ENCODE results near the gene KRT86.

Gene KRT86

DNA sequence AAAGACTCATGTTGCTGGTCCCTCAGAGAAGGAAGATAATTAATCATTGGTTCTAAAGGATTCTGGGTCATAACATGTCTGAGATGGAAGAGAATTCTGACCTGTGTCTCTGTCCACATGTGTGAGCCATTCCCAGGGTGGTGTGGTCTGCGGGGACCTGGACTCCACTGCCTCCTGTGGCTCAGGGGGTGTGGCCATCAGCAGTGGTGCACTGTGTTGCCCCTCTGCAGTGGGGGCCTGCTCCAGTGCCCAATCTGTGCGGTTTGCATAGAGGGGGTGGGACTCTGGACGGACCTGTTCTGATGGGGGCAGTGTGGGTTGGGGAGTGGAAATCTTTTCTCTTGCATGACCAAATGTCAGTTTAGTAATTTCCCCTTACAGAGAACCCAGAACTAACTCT is 79.3 kb downstream of the KRT86 start:
- Histone ChIP-seq H3K9me2 (ENCODE audit: low read depth, low read length) (no peaks in the 10 kb centered on the region), H3K27ac (ENCODE audit: low read depth, low read length, poor library complexity, severe bottlenecking) (no peak overlapping the region), H3K9me3 (ENCODE audit: low read length) (no peaks in the 10 kb centered on the region), H3K4me3 (ENCODE audit: low read depth, low read length, poor library complexity, severe bottlenecking) (no peak overlapping the region), H3K36me3 (ENCODE audit: insufficient read depth, low read length) (no peaks in the 10 kb centered on the region), H3F3A (ENCODE audit: insufficient read depth, low read length) (no peaks in the 10 kb centered on the region), H3K4me2 (ENCODE audit: low read length) (no peak overlapping the region), H3K79me2 (ENCODE audit: insufficient read depth, low read length) (no peaks in the 10 kb centered on the region), H3K27me3 (ENCODE audit: insufficient read depth, low read length) (no peaks in the 10 kb centered on the region), H3K9ac (ENCODE audit: low read length) (no peak overlapping the region), H4K20me1 (ENCODE audit: insufficient read depth, low read length) (no peaks in the 10 kb centered on the region), H2AFZ (ENCODE audit: low read length) (no peak overlapping the region), H3K4me1 (ENCODE audit: insufficient read depth, low read length, severe bottlenecking) (peaks cover 12% of the 10 kb centered on the region)
- TF ChIP-seq, protein P1, sequence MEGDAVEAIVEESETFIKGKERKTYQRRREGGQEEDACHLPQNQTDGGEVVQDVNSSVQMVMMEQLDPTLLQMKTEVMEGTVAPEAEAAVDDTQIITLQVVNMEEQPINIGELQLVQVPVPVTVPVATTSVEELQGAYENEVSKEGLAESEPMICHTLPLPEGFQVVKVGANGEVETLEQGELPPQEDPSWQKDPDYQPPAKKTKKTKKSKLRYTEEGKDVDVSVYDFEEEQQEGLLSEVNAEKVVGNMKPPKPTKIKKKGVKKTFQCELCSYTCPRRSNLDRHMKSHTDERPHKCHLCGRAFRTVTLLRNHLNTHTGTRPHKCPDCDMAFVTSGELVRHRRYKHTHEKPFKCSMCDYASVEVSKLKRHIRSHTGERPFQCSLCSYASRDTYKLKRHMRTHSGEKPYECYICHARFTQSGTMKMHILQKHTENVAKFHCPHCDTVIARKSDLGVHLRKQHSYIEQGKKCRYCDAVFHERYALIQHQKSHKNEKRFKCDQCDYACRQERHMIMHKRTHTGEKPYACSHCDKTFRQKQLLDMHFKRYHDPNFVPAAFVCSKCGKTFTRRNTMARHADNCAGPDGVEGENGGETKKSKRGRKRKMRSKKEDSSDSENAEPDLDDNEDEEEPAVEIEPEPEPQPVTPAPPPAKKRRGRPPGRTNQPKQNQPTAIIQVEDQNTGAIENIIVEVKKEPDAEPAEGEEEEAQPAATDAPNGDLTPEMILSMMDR (IDR thresholded peaks at IDR 0.05; ENCODE audit: low read length) = no peak
- TF ChIP-seq EZH2 (IDR thresholded peaks at IDR 0.05; ENCODE audit: borderline replicate concordance, low read length) = no peak

DNA sequence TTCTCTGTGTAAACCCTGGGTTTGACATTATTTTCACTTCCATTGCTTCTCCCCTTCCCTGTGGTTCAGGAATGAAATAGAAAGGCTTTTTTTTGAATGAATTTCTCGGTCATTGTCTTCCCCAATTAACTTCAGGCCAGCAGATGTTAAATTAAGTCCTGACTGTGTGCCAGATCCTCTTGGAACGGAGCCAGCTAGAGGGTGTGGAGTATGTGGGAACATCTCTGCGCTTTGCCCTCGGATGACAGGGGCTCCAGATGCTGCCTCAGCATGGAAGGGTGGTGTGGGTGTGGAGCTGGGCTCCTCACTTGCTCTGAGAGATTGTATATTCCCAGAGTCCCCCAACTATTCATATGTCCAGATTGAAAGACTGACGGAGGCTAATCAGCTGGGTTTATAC is 79.8 kb downstream of the KRT86 start:
- TF ChIP-seq, protein P1 (IDR thresholded peaks at IDR 0.05; ENCODE audit: low read length) = no peak
- no peak for TF ChIP-seq EZH2 (IDR thresholded peaks at IDR 0.05; ENCODE audit: borderline replicate concordance, low read length)

DNA sequence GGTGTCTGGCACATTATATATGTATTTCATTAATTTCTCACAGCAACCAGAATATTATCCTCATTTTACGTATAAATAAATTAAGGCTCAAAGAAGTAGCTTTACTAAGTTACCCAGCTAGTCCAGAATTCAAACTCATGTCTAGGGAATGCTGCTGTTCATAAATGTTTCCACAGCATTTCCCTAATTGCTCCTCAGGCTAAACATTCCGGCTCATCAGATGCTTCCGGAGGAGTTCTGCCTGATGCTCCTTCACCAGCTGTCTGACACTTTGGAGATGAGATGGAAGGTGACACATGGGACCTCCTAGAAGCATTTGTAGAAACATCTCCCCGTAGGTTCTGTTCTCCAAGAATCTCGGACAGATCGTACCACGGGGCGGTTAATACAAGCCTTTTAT is 80.7 kb downstream of the KRT86 start:
- peaks cover 23% of the 10 kb centered on the region for H3K4me1 ChIP-seq (ENCODE audit: insufficient read depth, low read length, severe bottlenecking)
- H3K27me3 ChIP-seq (ENCODE audit: insufficient read depth, low read length) = no peaks in the 10 kb centered on the region
- H2AFZ ChIP-seq (ENCODE audit: low read length) = no peak overlapping the region
- H3K9me2 ChIP-seq (ENCODE audit: low read depth, low read length) = no peaks in the 10 kb centered on the region
- no peaks in the 10 kb centered on the region for H3F3A ChIP-seq (ENCODE audit: insufficient read depth, low read length)
- H3K79me2 ChIP-seq (ENCODE audit: insufficient read depth, low read length) = no peaks in the 10 kb centered on the region
- no peak overlapping the region for H3K4me2 ChIP-seq (ENCODE audit: low read length)
- no peak for TF ChIP-seq EZH2 (IDR thresholded peaks at IDR 0.05; ENCODE audit: borderline replicate concordance, low read length)
- H3K4me3 ChIP-seq (ENCODE audit: low read depth, low read length, poor library complexity, severe bottlenecking) = no peak overlapping the region
- no peaks in the 10 kb centered on the region for H3K9me3 ChIP-seq (ENCODE audit: low read length)
- no peak overlapping the region for H3K9ac ChIP-seq (ENCODE audit: low read length)
- H4K20me1 ChIP-seq (ENCODE audit: insufficient read depth, low read length) = no peaks in the 10 kb centered on the region
- no peaks in the 10 kb centered on the region for H3K36me3 ChIP-seq (ENCODE audit: insufficient read depth, low read length)
- no peak overlapping the region for H3K27ac ChIP-seq (ENCODE audit: low read depth, low read length, poor library complexity, severe bottlenecking)

More for the DNA sequence above, 79.8 kb downstream of the KRT86 start:
- Histone ChIP-seq H3K9ac (ENCODE audit: low read length) (no peak overlapping the region), H3K79me2 (ENCODE audit: insufficient read depth, low read length) (no peaks in the 10 kb centered on the region), H3K4me1 (ENCODE audit: insufficient read depth, low read length, severe bottlenecking) (peaks cover 17% of the 10 kb centered on the region), H3F3A (ENCODE audit: insufficient read depth, low read length) (no peaks in the 10 kb centered on the region), H3K27ac (ENCODE audit: low read depth, low read length, poor library complexity, severe bottlenecking) (no peak overlapping the region), H3K36me3 (ENCODE audit: insufficient read depth, low read length) (no peaks in the 10 kb centered on the region), H2AFZ (ENCODE audit: low read length) (no peak overlapping the region), H3K27me3 (ENCODE audit: insufficient read depth, low read length) (no peaks in the 10 kb centered on the region), H4K20me1 (ENCODE audit: insufficient read depth, low read length) (no peaks in the 10 kb centered on the region), H3K4me2 (ENCODE audit: low read length) (no peak overlapping the region), H3K9me3 (ENCODE audit: low read length) (no peaks in the 10 kb centered on the region), H3K4me3 (ENCODE audit: low read depth, low read length, poor library complexity, severe bottlenecking) (no peak overlapping the region), H3K9me2 (ENCODE audit: low read depth, low read length) (no peaks in the 10 kb centered on the region)

GRCh38 chr12:52356031-52356761 is 81.8 kb downstream of the KRT86 start:
- no peaks in the 10 kb centered on the region for H3F3A ChIP-seq (ENCODE audit: insufficient read depth, low read length)
- H3K9ac ChIP-seq (ENCODE audit: low read length) = no peak overlapping the region
- no peaks in the 10 kb centered on the region for H3K9me3 ChIP-seq (ENCODE audit: low read length)
- H3K4me1 ChIP-seq (ENCODE audit: insufficient read depth, low read length, severe bottlenecking) = peaks cover 23% of the 10 kb centered on the region
- H4K20me1 ChIP-seq (ENCODE audit: insufficient read depth, low read length) = no peaks in the 10 kb centered on the region
- no peak overlapping the region for H3K4me3 ChIP-seq (ENCODE audit: low read depth, low read length, poor library complexity, severe bottlenecking)
- H3K79me2 ChIP-seq (ENCODE audit: insufficient read depth, low read length) = no peaks in the 10 kb centered on the region
- no peak overlapping the region for H3K27ac ChIP-seq (ENCODE audit: low read depth, low read length, poor library complexity, severe bottlenecking)
- H3K27me3 ChIP-seq (ENCODE audit: insufficient read depth, low read length) = no peaks in the 10 kb centered on the region
- no peaks in the 10 kb centered on the region for H3K9me2 ChIP-seq (ENCODE audit: low read depth, low read length)
- H3K36me3 ChIP-seq (ENCODE audit: insufficient read depth, low read length) = no peaks in the 10 kb centered on the region
- no peak overlapping the region for H2AFZ ChIP-seq (ENCODE audit: low read length)
- H3K4me2 ChIP-seq (ENCODE audit: low read length) = no peak overlapping the region
- TF ChIP-seq EZH2 (IDR thresholded peaks at IDR 0.05; ENCODE audit: borderline replicate concordance, low read length) = no peak
- TF ChIP-seq, protein P1 (IDR thresholded peaks at IDR 0.05; ENCODE audit: low read length) = no peak

Measured in OCI-LY1 (cell line).